H1 (cell line): Measurements from ENCODE around the gene SLC35D3. TPM values are rescaled to one million over a fixed set of nuclear protein-coding genes. Genes with fewer than 3 reads are reported as not detected.

Experiments
- ASH2L ChIP-seq: fragments of 200-600, 300-600 bp; sonication (generic); IDR thresholded peaks from one replicate; pipeline ENCODE4 v1.7.1; 2017; ENCODE audit warnings: low read length
- CHD2 ChIP-seq: IDR thresholded peaks from 2 replicates; pipeline ENCODE4 v1.6.1; 2012; ENCODE audit warnings: low read length, improper control_type of control experiment
- CHD7 ChIP-seq: fragments of 300-600 bp; sonication (generic); IDR thresholded peaks from 2 replicates; pipeline ENCODE4 v1.7.1; 2012; ENCODE audit warnings: low read length, moderate library complexity, mild to moderate bottlenecking, inconsistent platforms; ENCODE audit not compliant: insufficient replicate concordance
- HDAC2 ChIP-seq, 2 experiments: fragments of 300-600 bp in 1 of 2; sonication (generic) in 1 of 2; IDR thresholded peaks; 2 replicates each; pipeline ENCODE4 v1.6.1; 2011 to 2012; ENCODE audit warnings: low read depth in 2 of 2, low read length in 2 of 2, mild to moderate bottlenecking in 2 of 2, moderate library complexity in 2 of 2, borderline replicate concordance in 1 of 2, inconsistent platforms in 1 of 2
- SP2 ChIP-seq: IDR thresholded peaks from 2 replicates; pipeline ENCODE4 v1.6.1; 2012; ENCODE audit warnings: mild to moderate bottlenecking, low read length, inconsistent platforms
- YY1 ChIP-seq: IDR thresholded peaks from 2 replicates; pipeline ENCODE4 v1.6.1; 2011; ENCODE audit warnings: low read depth, mild to moderate bottlenecking, low read length
- polyA plus RNA-seq, 7 experiments: library from polyadenylated mRNA; depleted of rRNA in 3 of 7; stranded (reverse) in 5 of 7; unstranded in 2 of 7; fragments of >200 nt in 5 of 7; fragments of 200-250 nt in 2 of 7; gene quantifications; 1 replicate in 5 of 7; 2 replicates in 1 of 7; 4 replicates in 1 of 7; pipeline versions ENCODE4 v1.2.1 to v1.2.3, GENCODE V29; 2011 to 2013; ENCODE audit warnings: missing spikeins in 2 of 7, mixed read lengths in 2 of 7
- total RNA-seq: library from RNA; stranded (reverse); fragmentation: NEBNext Ultra II Directional; extraction: Animal tissue kit (Norgen Biotek cat#: 25700); gene quantifications from 2 replicates; pipeline ENCODE4 v1.2.1, GENCODE V29; 2021
- TF ChIP-seq, protein P1 (sequence below): IDR thresholded peaks from 2 replicates; pipeline ENCODE4 v1.6.1; 2012; ENCODE audit warnings: inconsistent platforms

The SLC35D3 gene
- total and polyA plus RNA-seq, 2 of the 8 experiments (the other 6 are each of a cell fraction or from before 2014, with no cell fraction given), result 0.27 to 0.39 TPM

DNA sequence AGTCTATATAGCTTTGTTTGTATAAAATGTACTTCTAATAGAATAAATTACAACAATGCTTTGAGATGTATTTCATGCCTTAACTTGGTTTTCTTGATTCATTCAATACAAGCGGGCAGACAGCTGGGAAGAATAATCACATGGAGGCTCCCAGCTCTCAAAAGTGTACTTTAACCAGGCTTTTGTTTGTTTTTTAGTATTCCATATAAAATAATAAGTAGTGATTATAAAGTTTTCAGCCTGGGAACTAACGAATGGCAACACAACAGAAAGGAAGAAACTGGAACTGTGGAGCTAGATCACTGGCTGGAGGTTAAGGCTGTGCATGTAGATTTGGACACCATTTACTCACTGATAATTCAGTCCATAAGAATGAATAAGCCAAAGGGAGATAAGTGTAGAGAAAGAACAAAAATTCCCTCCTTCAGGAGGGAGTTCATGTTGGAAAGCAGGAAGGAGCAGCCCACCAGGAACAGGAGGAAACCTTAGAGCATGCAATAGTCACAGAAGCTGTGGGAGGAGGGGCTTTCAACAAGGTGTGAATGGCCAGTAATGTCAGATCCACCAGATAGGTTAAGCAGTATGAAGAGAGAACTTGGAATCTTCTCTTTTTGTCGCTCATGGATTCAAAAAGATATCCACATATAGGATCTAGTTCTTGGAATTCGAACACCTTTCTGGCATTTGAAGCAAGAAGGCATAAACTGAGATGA lies 41.2 kb upstream of the SLC35D3 start (continued):
- no peak for TF ChIP-seq CHD7
- no peak for TF ChIP-seq CHD2
- no peak for TF ChIP-seq SP2
- TF ChIP-seq ASH2L, result no peak
- no peak for TF ChIP-seq YY1
- TF ChIP-seq HDAC2 (IDR thresholded peaks at IDR 0.05; ENCODE audit: borderline replicate concordance in 1 of 2, low read depth in 2 of 2, low read length in 2 of 2), result no peak
- TF ChIP-seq, protein P1, sequence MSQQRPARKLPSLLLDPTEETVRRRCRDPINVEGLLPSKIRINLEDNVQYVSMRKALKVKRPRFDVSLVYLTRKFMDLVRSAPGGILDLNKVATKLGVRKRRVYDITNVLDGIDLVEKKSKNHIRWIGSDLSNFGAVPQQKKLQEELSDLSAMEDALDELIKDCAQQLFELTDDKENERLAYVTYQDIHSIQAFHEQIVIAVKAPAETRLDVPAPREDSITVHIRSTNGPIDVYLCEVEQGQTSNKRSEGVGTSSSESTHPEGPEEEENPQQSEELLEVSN, result no peak
- TF ChIP-seq, all 59 proteins: peak for 0
